G401 (cell line): ENCODE data around the gene FETUB. TPM values are rescaled to one million over a fixed set of nuclear protein-coding genes. Genes with fewer than 3 reads are reported as not detected.
"Not testable (repeated sequence)": the region's sequence is repeated elsewhere in the genome, so short reads cannot be mapped to it uniquely, and the experiment has no call there.

Experiments
- DNase-seq: peaks from one replicate; pipeline ENCODE4 v3.0.0-alpha.2; 2015; ENCODE audit warnings: low spot score
- in situ Hi-C: cut with HindIII; loops from 2 replicates; pipeline ENCODE4 v1.10.0; 2016; ENCODE audit warnings: low sequenced_read_pairs, mixed read lengths
- total RNA-seq: library from RNA; depleted of rRNA; stranded (reverse); fragments of >200 nt; shearing (Covaris generic); gene quantifications from 2 replicates; pipeline ENCODE4 v1.2.3, GENCODE V29; 2014

FETUB gene
- total RNA-seq, 1 experiment from 2014 or later, result not detected

DNA sequence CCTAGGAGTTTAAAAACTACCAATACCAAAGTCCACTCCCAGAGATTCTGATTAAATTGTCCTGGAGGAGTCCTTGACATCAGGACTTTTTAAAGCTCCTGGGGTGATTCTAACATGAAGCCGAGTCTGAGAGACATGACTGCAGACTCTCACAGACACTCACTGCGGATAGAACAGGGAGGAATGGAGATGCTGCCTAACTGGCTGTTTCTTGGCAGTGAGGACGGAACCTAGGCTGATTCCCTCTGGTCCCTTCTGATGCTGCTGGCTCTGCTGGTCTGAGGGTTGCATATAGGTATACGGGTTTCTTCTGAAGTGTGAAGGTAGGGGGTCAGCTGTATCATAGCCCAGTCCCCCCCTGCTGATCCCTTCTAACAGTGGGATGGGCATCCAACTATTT lies 24.3 kb downstream of the FETUB start:
- no peak for DNase-seq
- in situ Hi-C loops, result no loop called here

DNA sequence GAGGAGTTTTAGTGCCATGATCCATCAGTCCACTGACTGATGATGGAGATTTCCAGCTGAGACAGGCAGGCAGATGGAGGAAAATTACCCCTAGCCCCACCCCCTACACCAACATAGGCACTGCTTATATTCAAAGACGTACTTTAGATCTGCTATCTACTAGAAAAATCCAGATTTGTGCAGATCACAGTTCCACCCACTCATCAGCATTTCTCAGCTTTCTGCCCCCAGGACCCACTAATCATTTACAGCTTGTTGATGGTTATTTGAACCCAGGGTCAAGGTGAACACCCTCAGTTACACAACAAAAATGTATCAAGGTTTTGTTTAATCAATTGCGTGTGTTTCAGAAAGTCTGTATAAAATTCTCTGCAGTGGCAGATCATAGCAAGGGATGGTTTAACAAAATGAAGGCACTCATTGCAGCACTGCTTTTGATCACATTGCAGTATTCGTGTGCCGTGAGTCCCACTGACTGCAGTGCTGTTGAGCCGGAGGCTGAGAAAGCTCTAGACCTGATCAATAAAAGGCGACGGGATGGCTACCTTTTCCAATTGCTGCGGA lies 25.5 kb downstream of the FETUB start, which contains the start of gene HRG:
TSS of gene HRG (plus strand) at position 390 of the 564 bp plus-strand sequence. CDS start at position 408, 18 bp downstream.
- DNase-seq, result no peak
- in situ Hi-C loops, result no loop called here

DNA sequence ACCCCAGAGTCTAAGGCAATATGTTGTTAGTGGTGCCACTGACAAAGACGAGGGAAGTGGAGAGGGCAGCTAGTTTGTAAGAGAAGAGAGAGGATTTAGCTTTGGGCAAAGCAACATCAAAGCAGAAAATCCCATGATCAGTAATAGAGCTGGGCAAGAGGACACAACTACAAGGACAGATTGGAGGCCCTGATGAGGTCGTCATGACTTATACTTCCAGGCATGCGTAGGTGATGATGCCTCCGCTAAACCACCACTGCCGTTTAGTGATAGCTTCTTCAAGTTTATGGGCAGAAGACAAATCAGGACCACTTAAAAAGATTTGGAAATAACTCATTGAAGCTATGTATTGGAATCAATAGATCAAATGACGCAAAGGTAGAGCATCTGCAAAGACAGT lies 28.2 kb downstream of the FETUB start:
- no peak for DNase-seq

DNA sequence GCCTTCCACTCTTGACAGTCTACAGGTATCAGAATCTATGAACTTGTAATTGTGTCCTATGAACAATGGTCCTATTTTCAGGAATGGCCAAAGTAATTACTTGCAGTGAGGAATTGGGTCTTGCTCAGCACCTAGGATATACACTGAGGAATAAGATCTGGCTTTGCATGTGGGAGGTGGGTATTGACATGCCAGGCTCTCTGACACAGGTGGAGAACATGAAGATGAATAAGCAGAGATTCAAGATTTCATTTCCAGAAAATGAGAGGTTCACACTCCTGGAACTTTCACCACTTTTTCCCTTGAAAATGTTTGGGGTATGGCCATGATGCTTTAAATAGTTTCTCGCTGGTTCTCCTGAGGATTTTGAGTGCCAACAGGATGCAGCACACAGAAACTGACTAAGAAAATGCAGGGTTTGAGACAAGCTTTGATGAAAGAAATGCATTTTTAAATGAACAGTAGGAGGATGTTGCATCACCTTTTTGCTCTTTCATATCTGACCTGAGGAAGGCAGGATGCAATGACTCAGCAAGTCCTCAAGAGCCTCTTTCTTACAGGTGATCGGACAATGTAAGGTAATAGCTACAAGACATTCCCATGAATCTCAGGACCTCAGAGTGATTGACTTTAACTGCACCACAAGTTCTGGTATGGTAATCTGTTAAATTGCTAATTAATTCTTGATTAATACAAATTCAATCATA lies 29.3 kb downstream of the FETUB start:
- DNase-seq, result no peak
- in situ Hi-C loops, result no loop called here

More for the DNA sequence above, 28.2 kb downstream of the FETUB start:
- in situ Hi-C loops, result no loop called here

DNA sequence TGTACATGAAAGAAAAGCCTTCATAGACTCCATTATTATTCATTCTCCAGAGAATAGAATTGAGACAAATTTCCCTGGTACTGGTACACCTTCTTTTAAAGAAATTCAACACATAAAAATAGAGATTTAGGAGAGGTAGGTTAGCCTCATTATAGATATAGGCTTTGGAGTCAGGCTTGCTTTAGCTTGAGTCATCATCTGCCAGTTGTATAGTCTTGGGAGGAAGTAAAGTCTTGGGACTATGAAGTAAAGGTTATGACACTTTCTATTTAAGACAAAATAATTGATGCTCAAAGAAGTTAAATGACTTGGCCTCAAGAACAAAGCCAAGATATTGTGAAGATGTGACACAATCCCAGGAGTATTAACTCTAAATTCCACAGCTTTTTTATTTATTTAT lies 30.0 kb downstream of the FETUB start:
- in situ Hi-C loops, result no loop called here
- DNase-seq, result no peak

DNA sequence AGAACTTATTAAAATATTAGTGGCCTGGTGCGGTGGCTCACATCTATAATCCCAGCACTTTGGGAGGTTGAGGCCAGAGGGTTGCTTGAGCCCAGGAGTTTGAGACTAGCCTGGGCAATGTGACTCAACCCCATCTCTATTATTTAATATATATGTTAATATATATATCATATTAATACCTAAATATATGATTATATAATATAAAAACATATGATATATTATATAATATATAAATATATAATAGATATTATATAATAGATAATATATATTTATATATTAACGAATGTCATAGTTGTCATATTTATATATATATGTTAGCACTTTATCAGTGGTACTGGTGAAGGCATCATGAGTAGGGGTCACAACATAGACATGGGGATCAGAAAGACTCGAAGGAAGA lies 30.9 kb downstream of the FETUB start:
- no peak for DNase-seq
- in situ Hi-C loops, result no loop called here

DNA sequence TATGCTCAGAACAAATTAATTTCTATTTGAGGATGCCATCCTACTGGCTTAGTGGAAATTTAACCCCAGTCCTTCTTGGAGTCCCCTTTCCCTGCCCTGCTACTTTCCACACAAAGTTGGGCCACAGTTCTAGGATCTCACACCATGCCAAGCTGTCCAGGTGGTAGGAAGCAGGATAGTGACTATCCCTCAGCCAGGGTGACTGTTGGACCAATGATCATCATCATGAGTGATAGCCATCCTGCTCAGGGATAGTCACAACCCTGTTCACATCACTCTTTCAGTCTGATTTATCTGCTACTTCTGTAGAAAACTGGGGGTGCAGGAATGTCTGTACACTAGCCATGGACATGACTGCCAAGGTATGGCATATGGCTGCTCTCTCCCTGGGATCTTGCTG lies 38.4 kb downstream of the FETUB start:
- in situ Hi-C loops, result no loop called here

DNA sequence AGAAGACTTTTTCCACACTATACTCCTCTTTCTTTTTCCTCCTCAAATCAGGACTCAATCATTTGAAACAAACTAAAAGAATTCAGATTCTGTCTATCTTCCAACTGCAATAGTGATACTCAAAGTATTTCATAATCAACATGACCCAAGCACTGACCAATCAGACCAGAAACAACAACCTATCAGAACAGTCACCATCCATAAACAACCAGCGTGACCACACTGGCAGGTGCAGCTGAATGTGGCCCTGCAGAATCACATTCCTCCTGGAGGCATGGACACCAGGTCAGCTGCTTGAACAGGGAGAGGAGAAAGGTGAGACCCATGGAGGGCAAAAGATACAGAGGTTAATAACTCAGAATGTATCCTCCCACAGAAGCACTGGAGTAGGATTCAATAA lies 39.0 kb downstream of the FETUB start:
- in situ Hi-C loops, result no loop called here
- no peak for DNase-seq

More for the DNA sequence above, 38.4 kb downstream of the FETUB start:
- no peak for DNase-seq

DNA sequence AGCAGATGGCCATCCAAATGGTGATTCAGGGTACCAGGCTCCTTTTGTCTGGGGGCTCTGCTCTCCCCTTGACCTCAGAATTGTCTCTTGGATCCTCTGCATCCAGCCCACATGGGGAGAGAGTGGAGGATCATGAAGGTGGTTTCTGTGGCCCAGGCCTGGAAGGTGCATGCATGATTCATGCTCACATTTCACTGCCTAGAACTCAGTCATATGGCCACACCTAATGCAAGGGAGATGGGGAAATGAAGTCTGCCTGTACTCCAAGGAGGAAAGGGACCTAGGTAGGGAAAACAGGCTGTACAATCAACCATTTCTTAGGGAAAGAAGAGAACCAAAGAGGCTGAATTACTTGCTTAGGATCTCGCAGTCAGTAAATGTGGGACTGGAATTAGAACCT lies 40.7 kb downstream of the FETUB start:
- DNase-seq, result no peak
- in situ Hi-C loops, result no loop called here

DNA sequence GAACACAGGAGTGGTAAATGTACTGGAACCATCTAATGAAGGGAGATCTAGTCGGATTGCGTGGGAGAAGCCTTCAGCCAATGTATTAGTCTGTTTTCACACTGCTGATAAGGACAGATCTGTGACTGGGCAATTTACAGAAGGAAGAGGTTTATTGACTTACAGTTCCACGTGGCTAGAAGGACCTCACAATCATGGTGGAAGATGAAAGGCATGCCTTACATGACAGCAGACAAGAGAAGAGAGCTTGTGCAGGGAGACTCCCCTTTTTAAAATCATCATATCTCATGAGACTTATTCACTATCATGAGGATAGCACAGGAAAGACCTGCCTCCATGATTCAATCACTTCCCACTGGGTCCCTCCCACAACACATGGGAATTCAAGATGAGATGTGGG lies 42.6 kb downstream of the FETUB start:
- no peak for DNase-seq
- in situ Hi-C loops, result no loop called here

DNA sequence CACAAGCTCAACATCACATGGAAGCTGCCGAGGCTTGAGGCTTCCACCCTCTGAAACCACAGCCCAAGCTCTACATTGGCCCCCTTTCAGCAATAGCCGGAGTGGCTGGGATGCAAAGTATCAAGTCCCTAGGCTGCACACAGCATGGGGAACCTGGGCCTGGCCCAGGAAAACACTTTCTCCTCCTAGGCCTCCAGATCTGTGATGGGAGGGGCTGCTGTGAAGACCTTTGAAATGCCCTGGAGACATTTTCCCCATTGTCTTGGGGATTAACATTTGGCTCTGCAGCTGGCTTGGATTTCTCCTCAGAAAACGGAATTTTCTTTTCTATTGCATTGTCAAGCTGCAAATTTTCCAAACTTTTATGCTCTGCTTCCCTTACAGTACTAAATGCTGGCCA lies 43.8 kb downstream of the FETUB start:
- in situ Hi-C loops, result no loop called here
- no peak for DNase-seq

DNA sequence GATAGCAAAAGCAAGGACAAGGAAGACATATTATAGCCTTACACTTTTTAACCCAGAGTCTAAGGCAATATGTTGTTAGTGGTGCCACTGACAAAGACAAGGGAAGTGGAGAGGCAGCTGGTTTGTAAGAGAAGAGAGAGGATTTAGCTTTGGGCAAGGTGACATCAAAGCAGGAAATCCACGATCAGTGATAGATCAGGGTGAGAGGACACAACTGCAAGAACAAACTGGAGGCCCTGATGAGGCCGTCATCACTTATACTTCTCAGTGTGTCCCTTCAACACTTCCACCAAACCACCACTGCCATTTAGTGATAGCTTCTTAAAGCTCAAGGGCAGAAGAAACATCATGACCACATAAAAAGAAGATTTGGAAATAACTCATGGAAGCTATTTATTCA lies 46.3 kb downstream of the FETUB start:
- in situ Hi-C loops, DNase-seq: not testable (repeated sequence)

DNA sequence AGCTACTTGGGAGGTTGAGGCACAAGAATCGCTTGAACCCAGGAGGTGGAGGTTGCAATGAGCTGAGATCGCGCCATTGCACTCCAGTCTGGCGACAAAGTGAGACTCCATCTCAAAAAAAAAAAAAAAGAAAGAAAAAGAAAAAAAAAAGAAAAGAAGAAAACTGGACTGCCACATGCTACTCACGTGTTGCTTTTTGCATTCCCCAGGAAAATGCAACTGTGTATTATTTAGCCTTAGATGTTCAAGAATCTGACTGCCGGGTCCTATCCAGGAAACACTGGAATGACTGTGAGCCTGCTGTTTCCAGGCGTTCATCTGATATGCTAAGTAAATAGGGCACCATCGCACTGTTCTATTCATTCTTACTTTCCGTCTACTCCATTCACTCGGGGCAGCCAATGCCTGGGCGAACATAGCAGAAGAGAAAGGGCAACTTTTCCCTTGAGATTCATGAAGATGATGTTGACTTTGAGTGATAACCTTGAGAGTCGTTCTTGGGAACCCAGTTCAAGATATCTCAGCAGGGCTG lies 47.0 kb downstream of the FETUB start:
- in situ Hi-C loops, result no loop called here

DNA sequence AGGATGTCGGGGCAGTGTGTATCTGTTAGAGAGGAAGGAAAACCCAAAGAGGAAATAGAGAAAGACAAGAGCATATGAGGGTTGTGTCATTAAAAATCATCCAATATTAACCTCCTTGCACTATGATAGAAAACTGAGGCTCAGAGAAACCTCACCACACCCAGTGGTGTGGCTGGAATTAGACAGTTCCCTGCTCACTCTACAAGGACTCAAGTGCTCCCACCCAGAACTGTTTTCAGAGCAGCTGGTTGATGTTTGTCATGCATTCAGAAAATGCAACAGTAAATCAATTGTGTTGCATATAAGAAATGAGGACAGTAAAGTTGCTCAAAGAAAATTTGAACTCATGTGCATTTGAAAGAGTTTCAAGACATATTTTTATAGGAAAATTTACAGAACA lies 50.1 kb downstream of the FETUB start:
- in situ Hi-C loops, DNase-seq: not testable (repeated sequence)

More for the DNA sequence above, 47.0 kb downstream of the FETUB start:
- DNase-seq, result no peak

DNA sequence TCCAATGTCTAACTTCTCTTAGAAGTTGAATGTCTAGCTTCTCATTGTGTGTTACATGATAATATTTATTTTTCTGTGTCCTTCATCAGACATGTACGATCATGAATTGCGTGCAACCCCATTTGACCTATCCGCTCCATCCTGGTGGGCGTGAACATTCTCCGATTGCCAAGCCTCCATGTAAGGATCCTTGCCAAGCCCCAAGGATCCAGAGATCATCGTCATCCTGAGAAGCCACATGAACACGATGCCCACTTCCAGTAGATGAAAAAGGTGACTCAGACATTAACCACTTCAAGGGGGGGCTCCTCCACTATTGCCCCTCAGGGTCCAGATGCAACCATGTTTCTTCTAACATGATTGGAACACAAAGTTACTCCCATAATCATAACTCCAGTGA lies 51.5 kb downstream of the FETUB start:
- in situ Hi-C loops, result no loop called here
- no peak for DNase-seq

DNA sequence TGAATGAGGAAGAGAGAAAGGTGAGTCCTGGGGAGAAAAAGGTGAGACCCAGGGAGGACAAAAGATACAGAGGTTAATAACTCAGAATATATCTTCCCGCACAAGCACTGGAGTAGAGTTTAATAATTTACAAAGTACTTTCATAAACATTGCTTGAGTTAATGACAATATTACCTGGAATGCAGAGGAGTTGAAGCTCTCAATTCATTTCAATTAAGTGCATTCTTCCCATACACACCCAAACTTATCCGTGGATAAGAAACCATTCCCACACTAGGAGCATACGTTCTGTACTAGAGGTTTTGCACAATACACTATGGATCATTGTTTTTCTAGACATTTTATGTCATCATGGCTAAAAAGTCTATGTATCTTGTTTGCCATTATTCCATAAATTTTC lies 53.6 kb downstream of the FETUB start:
- in situ Hi-C loops, result no loop called here
- no peak for DNase-seq

DNA sequence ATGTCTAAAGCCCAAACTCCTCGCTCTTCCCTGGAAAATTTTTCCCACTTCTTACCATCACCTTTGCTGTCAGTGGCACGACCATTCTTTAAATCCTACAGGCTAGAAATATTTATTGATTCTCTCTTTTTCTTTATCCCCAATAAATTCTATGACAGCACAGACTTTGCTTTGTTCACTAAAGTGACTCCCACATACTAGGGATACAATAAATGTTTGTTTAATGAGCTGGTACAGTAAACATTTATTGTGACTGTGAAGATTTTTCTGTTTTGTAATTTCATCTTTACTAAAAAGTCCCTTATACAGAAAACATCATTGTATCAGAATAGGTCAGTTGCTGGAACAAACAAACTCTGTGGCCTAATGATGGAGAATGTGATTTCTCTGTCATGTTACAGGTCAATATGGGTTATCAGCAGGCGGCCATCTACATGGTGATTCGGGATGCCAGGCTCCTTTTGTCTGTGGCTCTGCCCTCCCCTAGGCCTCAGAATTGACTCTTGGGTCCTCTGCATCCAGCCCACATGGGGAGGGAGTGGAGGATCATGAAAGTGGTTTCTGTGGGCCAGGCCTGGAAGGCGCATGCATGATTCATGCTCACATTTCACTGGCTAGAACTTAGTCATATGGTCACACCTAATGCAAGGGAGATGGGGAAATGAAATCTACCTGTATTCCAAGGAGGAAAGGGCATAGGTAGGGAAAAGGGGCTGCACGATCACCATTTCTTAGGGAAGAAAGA lies 54.3 kb downstream of the FETUB start:
- in situ Hi-C loops, result no loop called here
- no peak for DNase-seq

DNA sequence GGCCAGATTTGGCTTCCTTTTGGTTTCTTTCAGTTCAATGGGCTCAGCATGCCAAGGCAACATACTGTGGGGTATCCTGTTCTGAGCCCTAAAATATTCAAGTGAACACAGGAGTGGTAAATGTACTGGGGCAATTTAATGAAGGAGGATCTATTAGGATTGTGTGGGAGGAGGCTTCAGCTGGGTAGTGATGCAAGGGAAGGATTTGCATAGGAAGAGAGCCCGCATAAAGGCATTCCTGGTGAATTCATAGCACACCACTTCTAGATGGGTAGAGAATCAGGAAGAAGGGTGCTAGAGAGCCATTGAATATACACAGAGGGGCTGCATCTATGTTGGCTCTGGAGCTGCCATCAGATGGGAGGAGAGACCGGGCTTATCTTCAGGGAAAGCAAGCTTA lies 56.3 kb downstream of the FETUB start:
- DNase-seq, result no peak
- in situ Hi-C loops, result no loop called here

DNA sequence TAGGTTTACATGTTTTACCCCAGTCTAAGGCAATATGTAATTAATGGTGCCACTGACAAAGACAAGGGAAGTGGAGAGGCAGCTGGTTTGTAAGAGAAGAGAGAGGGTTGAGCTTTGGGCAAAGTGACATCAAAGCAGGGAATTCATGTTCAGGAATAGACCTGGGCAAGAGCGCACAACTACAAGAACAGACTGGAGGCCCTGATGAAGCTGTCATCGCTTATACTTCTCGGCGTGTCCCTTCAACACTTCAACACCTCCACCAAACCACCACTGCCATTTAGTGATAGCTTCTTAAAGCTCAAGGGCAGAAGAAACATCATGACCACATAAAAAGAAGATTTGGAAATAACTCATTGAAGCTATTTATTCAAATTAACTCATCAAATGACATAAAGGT lies 57.3 kb downstream of the FETUB start:
- in situ Hi-C loops, result no loop called here
- DNase-seq, result no peak

DNA sequence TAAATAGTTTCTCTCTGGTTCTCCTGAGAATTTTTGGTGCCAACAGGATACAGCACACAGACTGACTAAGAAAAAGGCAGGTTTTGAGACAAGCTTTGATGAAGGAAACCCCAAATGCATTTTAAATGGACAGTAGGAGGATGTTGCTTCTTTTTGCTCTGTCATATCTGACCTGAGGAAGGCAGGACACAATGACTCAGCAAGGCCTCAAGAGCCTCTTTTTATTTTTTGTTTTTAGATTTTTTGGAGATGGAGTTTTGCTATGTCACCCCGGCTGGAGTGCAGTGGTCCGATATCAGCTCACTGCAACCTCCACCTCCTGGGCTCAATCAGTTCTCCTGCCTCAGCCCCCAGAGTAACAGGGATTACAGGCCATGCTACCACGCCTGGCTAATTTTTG lies 60.1 kb downstream of the FETUB start:
- in situ Hi-C loops, result no loop called here
- no peak for DNase-seq
